ENCODE measurements around the gene NOS1AP.
A peak's percentile ranks its signal among the peaks of the same experiment; 100 is the strongest.

DNA sequence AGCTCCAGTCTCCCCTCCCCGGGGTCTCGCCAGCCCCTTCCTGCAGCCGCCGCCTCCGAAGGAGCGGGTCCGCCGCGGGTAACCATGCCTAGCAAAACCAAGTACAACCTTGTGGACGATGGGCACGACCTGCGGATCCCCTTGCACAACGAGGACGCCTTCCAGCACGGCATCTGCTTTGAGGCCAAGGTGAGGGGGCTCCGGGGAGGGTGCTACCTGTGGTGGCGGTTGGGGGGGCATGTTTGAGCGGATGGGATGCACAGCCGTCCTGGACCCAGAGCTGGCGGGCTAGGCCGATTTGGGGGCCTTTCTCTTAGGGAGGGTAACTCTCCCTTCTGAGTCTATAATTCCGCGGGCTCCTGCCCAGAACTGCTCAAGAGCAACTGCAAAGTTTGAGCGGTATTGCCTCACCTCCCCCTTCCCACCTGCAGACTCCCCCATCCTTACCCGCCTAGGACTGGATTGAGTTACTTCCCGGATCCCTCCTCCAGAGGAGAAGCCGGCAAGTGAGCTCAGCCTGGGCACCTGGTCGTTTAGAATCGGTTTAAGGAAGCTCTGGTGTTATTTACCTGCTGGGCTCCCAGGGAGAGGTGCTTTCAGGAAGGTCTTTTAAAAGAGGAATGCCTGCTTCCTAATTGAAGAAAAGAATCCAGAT, 730 bp downstream of the NOS1AP start:
- TF ChIP-seq POLR2AphosphoS5 (IDR thresholded peaks at IDR 0.05; ENCODE audit: low read depth, low read length), result no peak
- TF ChIP-seq EZH2 (IDR thresholded peaks at IDR 0.05), result no peak
- TF ChIP-seq, protein P1, sequence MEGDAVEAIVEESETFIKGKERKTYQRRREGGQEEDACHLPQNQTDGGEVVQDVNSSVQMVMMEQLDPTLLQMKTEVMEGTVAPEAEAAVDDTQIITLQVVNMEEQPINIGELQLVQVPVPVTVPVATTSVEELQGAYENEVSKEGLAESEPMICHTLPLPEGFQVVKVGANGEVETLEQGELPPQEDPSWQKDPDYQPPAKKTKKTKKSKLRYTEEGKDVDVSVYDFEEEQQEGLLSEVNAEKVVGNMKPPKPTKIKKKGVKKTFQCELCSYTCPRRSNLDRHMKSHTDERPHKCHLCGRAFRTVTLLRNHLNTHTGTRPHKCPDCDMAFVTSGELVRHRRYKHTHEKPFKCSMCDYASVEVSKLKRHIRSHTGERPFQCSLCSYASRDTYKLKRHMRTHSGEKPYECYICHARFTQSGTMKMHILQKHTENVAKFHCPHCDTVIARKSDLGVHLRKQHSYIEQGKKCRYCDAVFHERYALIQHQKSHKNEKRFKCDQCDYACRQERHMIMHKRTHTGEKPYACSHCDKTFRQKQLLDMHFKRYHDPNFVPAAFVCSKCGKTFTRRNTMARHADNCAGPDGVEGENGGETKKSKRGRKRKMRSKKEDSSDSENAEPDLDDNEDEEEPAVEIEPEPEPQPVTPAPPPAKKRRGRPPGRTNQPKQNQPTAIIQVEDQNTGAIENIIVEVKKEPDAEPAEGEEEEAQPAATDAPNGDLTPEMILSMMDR (IDR thresholded peaks at IDR 0.05 in 2 of 3, conservative IDR thresholded peaks at IDR 0.05 in 1 of 3; ENCODE audit: borderline replicate concordance in 1 of 3, insufficient read depth in 1 of 3, low read depth in 2 of 3, low read length in 2 of 3), result no peak
- 0 out of 2 replicates have a peak, but pooled peaks have one; percentile 36 for TF ChIP-seq ZFX (IDR thresholded peaks at IDR 0.05)
- no peak for TF ChIP-seq EZH2phosphoT487 (IDR thresholded peaks at IDR 0.05; ENCODE audit: borderline replicate concordance)
- TF ChIP-seq, protein P2, sequence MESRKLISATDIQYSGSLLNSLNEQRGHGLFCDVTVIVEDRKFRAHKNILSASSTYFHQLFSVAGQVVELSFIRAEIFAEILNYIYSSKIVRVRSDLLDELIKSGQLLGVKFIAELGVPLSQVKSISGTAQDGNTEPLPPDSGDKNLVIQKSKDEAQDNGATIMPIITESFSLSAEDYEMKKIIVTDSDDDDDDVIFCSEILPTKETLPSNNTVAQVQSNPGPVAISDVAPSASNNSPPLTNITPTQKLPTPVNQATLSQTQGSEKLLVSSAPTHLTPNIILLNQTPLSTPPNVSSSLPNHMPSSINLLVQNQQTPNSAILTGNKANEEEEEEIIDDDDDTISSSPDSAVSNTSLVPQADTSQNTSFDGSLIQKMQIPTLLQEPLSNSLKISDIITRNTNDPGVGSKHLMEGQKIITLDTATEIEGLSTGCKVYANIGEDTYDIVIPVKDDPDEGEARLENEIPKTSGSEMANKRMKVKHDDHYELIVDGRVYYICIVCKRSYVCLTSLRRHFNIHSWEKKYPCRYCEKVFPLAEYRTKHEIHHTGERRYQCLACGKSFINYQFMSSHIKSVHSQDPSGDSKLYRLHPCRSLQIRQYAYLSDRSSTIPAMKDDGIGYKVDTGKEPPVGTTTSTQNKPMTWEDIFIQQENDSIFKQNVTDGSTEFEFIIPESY (IDR thresholded peaks at IDR 0.05; ENCODE audit: extremely low read depth, insufficient replicate concordance, low read length), result no peak
- TF ChIP-seq POLR2A (IDR thresholded peaks at IDR 0.05; ENCODE audit: borderline replicate concordance, extremely low read depth, insufficient read depth, insufficient read length), result no peak
- no peak for TF ChIP-seq EGR1 (IDR thresholded peaks at IDR 0.05; ENCODE audit: low read depth)
- TF ChIP-seq CBX3 (IDR thresholded peaks at IDR 0.05; ENCODE audit: low read depth), result no peak
- TF ChIP-seq, protein P3, sequence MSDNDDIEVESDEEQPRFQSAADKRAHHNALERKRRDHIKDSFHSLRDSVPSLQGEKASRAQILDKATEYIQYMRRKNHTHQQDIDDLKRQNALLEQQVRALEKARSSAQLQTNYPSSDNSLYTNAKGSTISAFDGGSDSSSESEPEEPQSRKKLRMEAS (IDR thresholded peaks at IDR 0.05), result 0 out of 2 replicates have a peak, but pooled peaks have one; percentile 13
- no peak for TF ChIP-seq SP1 (IDR thresholded peaks at IDR 0.05; ENCODE audit: low read depth)
- no peak for TF ChIP-seq TCF7L2 (IDR thresholded peaks at IDR 0.05; ENCODE audit: borderline replicate concordance, extremely low read depth, insufficient read depth, insufficient read length)
